OCI-LY3 (cell line): ENCODE results near the gene ANP32E.
A peak's percentile ranks its signal among the peaks of the same experiment; 100 is the strongest.

ENCODE experiments used
- H2AFZ ChIP-seq: fragments of 200-600, 300-600 bp; shearing (Covaris generic); 2 replicates; pipeline ENCODE4 v1.6.0; 2014; ENCODE audit warnings: antibody characterized with exemption, low read depth, low read length
- H3K27ac ChIP-seq: fragments of 200-600, 300-600 bp; sonication (generic); 2 replicates; pipeline ENCODE4 v1.5.1; 2014; ENCODE audit warnings: mild to moderate bottlenecking, low read length, moderate library complexity, mixed read lengths
- H3K27me3 ChIP-seq: fragments of 200-600, 300-600 bp; sonication (generic); 2 replicates; pipeline ENCODE4 v1.6.1; 2014; ENCODE audit warnings: low read depth, low read length, mixed read lengths
- H3K36me3 ChIP-seq: fragments of 200-600, 300-600 bp; sonication (generic); replicated peaks from 2 replicates; pipeline ENCODE3; 2014; ENCODE audit warnings: low read depth, low read length, mixed read lengths
- H3K4me1 ChIP-seq: fragments of 300-600, 200-600 bp; sonication (generic); 2 replicates; pipeline ENCODE4 v1.6.1; 2014; ENCODE audit warnings: low read length, mixed read lengths
- H3K4me2 ChIP-seq: fragments of 200-600, 300-600 bp; sonication (generic); 2 replicates; pipeline ENCODE4 v1.6.1; 2014; ENCODE audit warnings: low read length, mixed read lengths
- H3K4me3 ChIP-seq: fragments of 300-600, 200-600 bp; sonication (generic); 2 replicates; pipeline ENCODE4 v1.5.1; 2014; ENCODE audit warnings: antibody characterized with exemption, mild to moderate bottlenecking, low read length, moderate library complexity
- H3K79me2 ChIP-seq: fragments of 300-600, 200-600 bp; shearing (Covaris generic); 2 replicates; pipeline ENCODE4 v1.6.1; 2014; ENCODE audit warnings: mild to moderate bottlenecking, low read length, mixed read lengths
- H3K9ac ChIP-seq: fragments of 300-600, 200-600 bp; shearing (Covaris generic); 2 replicates; pipeline ENCODE4 v1.6.0; 2014; ENCODE audit warnings: mild to moderate bottlenecking, low read length, moderate library complexity
- H3K9me3 ChIP-seq: fragments of 200-600, 300-600 bp; shearing (Covaris generic); 2 replicates; pipeline ENCODE4 v1.6.1; 2014; ENCODE audit warnings: low read length, mixed read lengths; ENCODE audit not compliant: insufficient read depth
- H4K20me1 ChIP-seq: fragments of 200-600, 300-600 bp; sonication (generic); 2 replicates; pipeline ENCODE4 v1.6.1; 2016; ENCODE audit warnings: low read length, mixed read lengths; ENCODE audit not compliant: insufficient read depth
- EZH2phosphoT487 ChIP-seq: fragments of 200-600 bp; shearing (Covaris generic); IDR thresholded peaks from 2 replicates; pipeline ENCODE4 v1.6.1; 2018; ENCODE audit warnings: antibody characterized with exemption, mixed run types, low read depth
- TF ChIP-seq, protein P1 (sequence below): fragments of 200-600, 300-600 bp; sonication (generic); IDR thresholded peaks from 2 replicates; pipeline ENCODE4 v1.5.1; 2014; ENCODE audit warnings: antibody characterized with exemption, low read length, low read depth

ANP32E gene

DNA sequence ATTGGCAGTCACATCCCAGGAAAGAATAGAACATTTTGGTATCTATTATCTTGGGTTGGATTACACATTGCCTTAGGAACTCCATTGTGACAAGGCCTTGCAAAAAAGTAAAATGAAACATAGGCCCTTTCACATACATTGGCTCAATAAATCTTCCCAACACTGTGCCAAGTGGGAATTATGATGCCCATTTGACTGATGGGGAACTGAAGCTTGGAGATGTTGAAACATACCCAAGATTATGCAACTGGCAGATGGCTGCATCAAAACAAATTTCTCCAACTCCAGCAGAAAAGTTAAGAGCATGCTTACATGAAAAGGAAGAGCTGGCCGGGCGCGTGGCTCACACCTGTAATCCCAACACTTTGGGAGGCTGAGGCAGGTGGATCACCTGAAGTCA, 59.3 kb downstream of the ANP32E start:
- TF ChIP-seq, protein P1, sequence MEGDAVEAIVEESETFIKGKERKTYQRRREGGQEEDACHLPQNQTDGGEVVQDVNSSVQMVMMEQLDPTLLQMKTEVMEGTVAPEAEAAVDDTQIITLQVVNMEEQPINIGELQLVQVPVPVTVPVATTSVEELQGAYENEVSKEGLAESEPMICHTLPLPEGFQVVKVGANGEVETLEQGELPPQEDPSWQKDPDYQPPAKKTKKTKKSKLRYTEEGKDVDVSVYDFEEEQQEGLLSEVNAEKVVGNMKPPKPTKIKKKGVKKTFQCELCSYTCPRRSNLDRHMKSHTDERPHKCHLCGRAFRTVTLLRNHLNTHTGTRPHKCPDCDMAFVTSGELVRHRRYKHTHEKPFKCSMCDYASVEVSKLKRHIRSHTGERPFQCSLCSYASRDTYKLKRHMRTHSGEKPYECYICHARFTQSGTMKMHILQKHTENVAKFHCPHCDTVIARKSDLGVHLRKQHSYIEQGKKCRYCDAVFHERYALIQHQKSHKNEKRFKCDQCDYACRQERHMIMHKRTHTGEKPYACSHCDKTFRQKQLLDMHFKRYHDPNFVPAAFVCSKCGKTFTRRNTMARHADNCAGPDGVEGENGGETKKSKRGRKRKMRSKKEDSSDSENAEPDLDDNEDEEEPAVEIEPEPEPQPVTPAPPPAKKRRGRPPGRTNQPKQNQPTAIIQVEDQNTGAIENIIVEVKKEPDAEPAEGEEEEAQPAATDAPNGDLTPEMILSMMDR, result no peak
- no peak for TF ChIP-seq EZH2phosphoT487
- no peak overlapping the region for H3K4me3 ChIP-seq
- H3K27me3 ChIP-seq, result no peaks in the 10 kb centered on the region
- H3K4me1 ChIP-seq, result no peaks in the 10 kb centered on the region
- H3K9me3 ChIP-seq, result no peaks in the 10 kb centered on the region
- no peak overlapping the region for H3K9ac ChIP-seq
- no peaks in the 10 kb centered on the region for H4K20me1 ChIP-seq
- no peak overlapping the region for H2AFZ ChIP-seq
- H3K27ac ChIP-seq, result no peak overlapping the region
- no peaks in the 10 kb centered on the region for H3K36me3 ChIP-seq
- H3K79me2 ChIP-seq, result no peaks in the 10 kb centered on the region
- H3K4me2 ChIP-seq, result no peak overlapping the region

- no peak overlapping the region for H3K4me2 ChIP-seq
- no peaks in the 10 kb centered on the region for H3K27me3 ChIP-seq
- TF ChIP-seq, protein P1, result no peak
- TF ChIP-seq EZH2phosphoT487, result no peak
- H4K20me1 ChIP-seq, result no peaks in the 10 kb centered on the region
- H3K27ac ChIP-seq, result no peak overlapping the region
- no peak overlapping the region for H3K4me3 ChIP-seq
- H3K9me3 ChIP-seq, result no peaks in the 10 kb centered on the region
- H3K36me3 ChIP-seq, result no peaks in the 10 kb centered on the region
- H3K9ac ChIP-seq, result no peak overlapping the region
- no peaks in the 10 kb centered on the region for H3K79me2 ChIP-seq
- peaks cover 8% of the 10 kb centered on the region for H3K4me1 ChIP-seq
- H2AFZ ChIP-seq, result no peak overlapping the region
Measured at GRCh38 chr1:150173141-150173585, 62.7 kb downstream of the ANP32E start.

- H3K4me2 ChIP-seq, result no peak overlapping the region
- peaks cover 11% of the 10 kb centered on the region for H3K4me1 ChIP-seq
- no peak for TF ChIP-seq EZH2phosphoT487
- TF ChIP-seq, protein P1, result no peak
- no peaks in the 10 kb centered on the region for H3K36me3 ChIP-seq
- no peak overlapping the region for H2AFZ ChIP-seq
- H3K27me3 ChIP-seq, result no peaks in the 10 kb centered on the region
- H3K9ac ChIP-seq, result no peak overlapping the region
- no peak overlapping the region for H3K4me3 ChIP-seq
- H3K9me3 ChIP-seq, result no peaks in the 10 kb centered on the region
- H4K20me1 ChIP-seq, result no peaks in the 10 kb centered on the region
- H3K79me2 ChIP-seq, result no peaks in the 10 kb centered on the region
- H3K27ac ChIP-seq, result no peak overlapping the region
Measured at GRCh38 chr1:150171801-150172200, 64.1 kb downstream of the ANP32E start.

GRCh38 chr1:150168960-150169601, 66.8 kb downstream of the ANP32E start:
- Histone ChIP-seq H3K79me2 (no peaks in the 10 kb centered on the region), H3K4me3 (no peak overlapping the region), H3K27ac (no peak overlapping the region), H3K4me2 (peak overlapping the region; percentile 33; the same call in 1 of the 2 replicates), H3K36me3 (no peaks in the 10 kb centered on the region), H2AFZ (no peak overlapping the region), H3K9ac (no peak overlapping the region), H4K20me1 (no peaks in the 10 kb centered on the region), H3K4me1 (peaks cover 38% of the 10 kb centered on the region), H3K27me3 (no peaks in the 10 kb centered on the region), H3K9me3 (no peaks in the 10 kb centered on the region)
- TF ChIP-seq, protein P1, result peak; percentile 97
- TF ChIP-seq EZH2phosphoT487, result no peak
